Sigmoid colon (tissue), 7 donors: ENCODE data around the gene CCDC127. TPM values are rescaled to one million over a fixed set of nuclear protein-coding genes. Genes with fewer than 3 reads are reported as not detected.
"Not testable (repeated sequence)": the region's sequence is repeated elsewhere in the genome, so short reads cannot be mapped to it uniquely, and the experiment has no call there.

Experiments
- DNase-seq: peaks from one replicate; pipeline ENCODE4 v3.0.0-alpha.2; 2019
- H3K27ac ChIP-seq, 4 donors: fragments of 200-600 bp; sonication (generic); one replicate each; pipeline ENCODE4 v1.5.1; 2016 to 2019; ENCODE audit warnings: mild to moderate bottlenecking in 1 of 4
- H3K27me3 ChIP-seq, 3 donors: fragments of 200-600 bp; sonication (generic); one replicate each; pipeline ENCODE4 v1.5.1; 2019; ENCODE audit warnings: mild to moderate bottlenecking in 1 of 3
- H3K36me3 ChIP-seq, 4 donors: fragments of 200-600 bp; sonication (generic); one replicate each; pipeline ENCODE4 v1.5.1; 2016 to 2019
- H3K4me1 ChIP-seq, 4 donors: fragments of 200-600 bp; sonication (generic); one replicate each; pipeline ENCODE4 v1.5.1; 2017 to 2019
- H3K4me3 ChIP-seq, 4 donors: fragments of 200-600 bp; sonication (generic); one replicate each; pipeline ENCODE4 v1.5.1; 2017 to 2019; ENCODE audit warnings: mild to moderate bottlenecking in 2 of 4, moderate library complexity in 1 of 4
- H3K9me3 ChIP-seq, 4 donors: fragments of 200-600 bp in 3 of 4; sonication (generic) in 3 of 4; one replicate each; pipeline versions ENCODE4 v1.5.1 to v1.6.1; 2013 to 2019
- CTCF ChIP-seq, 4 experiments: fragments of 450-650 bp in 3 of 4; fragments of 200-600 bp in 1 of 4; IDR thresholded peaks; one replicate each; pipeline ENCODE4 v1.5.1; 2016 to 2019; ENCODE audit warnings: antibody characterized with exemption in 4 of 4, mild to moderate bottlenecking in 3 of 4, moderate library complexity in 2 of 4
- EP300 ChIP-seq, 4 donors: sonication (generic); formaldehyde crosslinking; IDR thresholded peaks; one replicate each; pipeline ENCODE4 v1.6.1; 2017; ENCODE audit warnings: antibody characterized with exemption in 4 of 4
- POLR2A ChIP-seq, 2 donors: fragments of 450-650 bp; IDR thresholded peaks; one replicate each; pipeline ENCODE4 v1.6.1; 2016; ENCODE audit warnings: antibody characterized with exemption in 2 of 2, mild to moderate bottlenecking in 2 of 2, moderate library complexity in 2 of 2
- POLR2AphosphoS5 ChIP-seq, 4 donors: sonication (generic); formaldehyde crosslinking; IDR thresholded peaks; one replicate each; pipeline ENCODE4 v1.6.1; 2017; ENCODE audit warnings: antibody characterized with exemption in 4 of 4
- WGBS, 2 donors: extraction: QIAGEN DNeasy Blood & Tissue Kit; methylation state at CpG; one replicate each; pipeline ENCODE4 v1.1.7; 2013; 5-methylcytosine and 5-hydroxymethylcytosine counted together
- intact Hi-C: fragments of 100-400 bp; cut with DNase I; formaldehyde crosslinking; loops from one replicate; pipeline ENCODE4 v1.15.1; 2023
- polyA plus RNA-seq, 3 donors: library from polyadenylated mRNA; stranded (reverse); fragments of 200-250 nt; gene quantifications; one replicate each; pipeline ENCODE4 v1.2.3, GENCODE V29; 2013
- total RNA-seq, 4 donors: library from RNA; depleted of rRNA; stranded (reverse); fragments of >200 nt; gene quantifications; one replicate each; pipeline ENCODE4 v1.1.0, GENCODE V29; 2016
- donor health status: healthy with polysubstance abuse.
- donor health status: Bipolar disorder and iron deficiency.
- donor health status: healthy.

The CCDC127 gene
- total RNA-seq (1 to 10 TPM; 5.7 to 8.3 (median 7.1) TPM), polyA plus RNA-seq (1 to 10 TPM; 1.2 to 3.3 (median 1.2) TPM)

GRCh38 chr5:217494-218456 lies at the start of gene CCDC127, which contains the start of gene SDHA:
TSS of gene CCDC127 (minus strand) at chr5:218153. CDS start at chr5:216849, 1,304 bp downstream.
TSS of gene SDHA (plus strand) at chr5:218320. CDS start at chr5:218356, 36 bp downstream.
- peak in 2 of 4 experiments; percentile 20 to 23 for TF ChIP-seq CTCF (IDR thresholded peaks at IDR 0.05)
- peak; percentile 90 to 98 (median 96) for TF ChIP-seq POLR2AphosphoS5 (IDR thresholded peaks at IDR 0.05)
- peak; percentile 74 to 75 for TF ChIP-seq POLR2A (IDR thresholded peaks at IDR 0.05)
- peak in 1 of 4 donors; percentile 71 for TF ChIP-seq EP300 (IDR thresholded peaks at IDR 0.05)
- peak within 1 kb of the TSS; percentile 90 to 100 (median 99) for H3K4me3 ChIP-seq
- peak within 1 kb of the TSS; percentile 89 to 92 (median 91) for H3K27ac ChIP-seq
- WGBS, 2 donors = 1% methylated on average over 75 of the region's 75 CpGs
- not testable (repeated sequence) for H3K9me3 ChIP-seq, H3K36me3 ChIP-seq, H3K27me3 ChIP-seq
- intact Hi-C loops = loop anchor here (1.0 to 2.0 kb wide), 2 partner anchors 29 to 53 kb away; partner anchors contain the start of gene PDCD6
- peak; percentile 98 for DNase-seq
- peaks cover 0 to 38% (median 34%) of the 10 kb centered on the region in 4 donors for H3K4me1 ChIP-seq

- H3K27me3 ChIP-seq = no peaks in the 10 kb centered on the region
- DNase-seq = no peak
- peaks cover 0 to 29% (median 24%) of the 10 kb centered on the region in 4 donors for H3K4me1 ChIP-seq
- no peak for TF ChIP-seq POLR2AphosphoS5 (IDR thresholded peaks at IDR 0.05)
- no peak for TF ChIP-seq EP300 (IDR thresholded peaks at IDR 0.05)
- TF ChIP-seq POLR2A (IDR thresholded peaks at IDR 0.05) = no peak
- no peak for TF ChIP-seq CTCF (IDR thresholded peaks at IDR 0.05)
- no peak overlapping the region for H3K27ac ChIP-seq
- H3K36me3 ChIP-seq = peaks cover 0 to 13% (median 2%) of the 10 kb centered on the region in 4 donors
- no peak overlapping the region for H3K4me3 ChIP-seq
- intact Hi-C loops = loop anchor here (5.0 kb wide), 1 partner anchor 80 kb away; no protein-coding TSS in a partner anchor
- H3K9me3 ChIP-seq = no peaks in the 10 kb centered on the region
- WGBS, 2 donors = 49 to 95% methylated on average over 1 of the region's 1 CpG
Observed at GRCh38 chr5:267716-268115, 49.8 kb upstream of the CCDC127 start.

- not testable (repeated sequence) for H3K9me3 ChIP-seq, DNase-seq, H3K27ac ChIP-seq, H3K4me3 ChIP-seq, H3K27me3 ChIP-seq
- intact Hi-C loops = loop anchor here (5.0 kb wide), 1 partner anchor 79 kb away; no protein-coding TSS in a partner anchor
- peaks cover 0 to 13% (median 2%) of the 10 kb centered on the region in 4 donors for H3K36me3 ChIP-seq
- H3K4me1 ChIP-seq = peaks cover 0 to 30% (median 24%) of the 10 kb centered on the region in 4 donors
- 81 to 93% methylated on average over 19 of the region's 19 CpGs for WGBS, 2 donors
Observed at GRCh38 chr5:266311-267026, 48.5 kb upstream of the CCDC127 start.

GRCh38 chr5:264338-264737 lies 46.4 kb upstream of the CCDC127 start:
- no peaks in the 10 kb centered on the region for H3K9me3 ChIP-seq
- peaks cover 0 to 27% (median 23%) of the 10 kb centered on the region in 4 donors for H3K4me1 ChIP-seq
- no peaks in the 10 kb centered on the region for H3K27me3 ChIP-seq
- H3K4me3 ChIP-seq = no peak overlapping the region
- H3K36me3 ChIP-seq = peaks cover 0 to 13% (median 4%) of the 10 kb centered on the region in 4 donors
- TF ChIP-seq POLR2AphosphoS5 (IDR thresholded peaks at IDR 0.05) (no peak), POLR2A (IDR thresholded peaks at IDR 0.05) (no peak), EP300 (IDR thresholded peaks at IDR 0.05) (no peak), CTCF (IDR thresholded peaks at IDR 0.05) (no peak)
- WGBS, 2 donors = 77 to 95% methylated on average over 10 of the region's 10 CpGs
- DNase-seq = no peak
- intact Hi-C loops = no loop called here
- H3K27ac ChIP-seq = peak overlapping the region; percentile 66 to 79 (median 78)
